Activated T-helper 17 cell treated with anti-CD3 and anti-CD28 coated beads, Interleukin-2, amount 50 U/mL, for 72 hours (primary cell): ENCODE data around the gene WDR73. TPM values are rescaled to one million over a fixed set of nuclear protein-coding genes. Genes with fewer than 3 reads are reported as not detected.

Source experiments
- ATAC-seq: fragments of 150-1000 bp; cut with Tn5 transposase; replicated peaks from 2 replicates; pipeline ENCODE4 v1.10.0; 2021; ENCODE audit warnings: mild to moderate bottlenecking, moderate library complexity
- H3K27ac Mint-ChIP-seq: one replicate; pipeline ENCODE4 v1.8.0; 2022; ENCODE audit warnings: mixed read lengths
- H3K27me3 Mint-ChIP-seq: one replicate; pipeline ENCODE4 v1.8.0; 2022; ENCODE audit warnings: mixed read lengths
- H3K36me3 Mint-ChIP-seq: one replicate; pipeline ENCODE4 v1.8.0; 2022; ENCODE audit warnings: low read depth, mild to moderate bottlenecking, mixed read lengths
- H3K4me1 Mint-ChIP-seq: one replicate; pipeline ENCODE4 v1.8.0; 2022; ENCODE audit warnings: mixed read lengths
- H3K4me3 Mint-ChIP-seq: one replicate; pipeline ENCODE4 v1.8.0; 2022; ENCODE audit warnings: mild to moderate bottlenecking, mixed read lengths
- H3K9me3 Mint-ChIP-seq: one replicate; pipeline ENCODE4 v1.8.0; 2022; ENCODE audit warnings: mixed read lengths
- total RNA-seq, 2 donors: library from RNA; stranded (reverse); gene quantifications; one replicate each; pipeline ENCODE4 v1.2.3, GENCODE V29; 2022

WDR73 gene
- total RNA-seq, 2 donors from 2014 or later, result 14.8 to 22.5 TPM

DNA sequence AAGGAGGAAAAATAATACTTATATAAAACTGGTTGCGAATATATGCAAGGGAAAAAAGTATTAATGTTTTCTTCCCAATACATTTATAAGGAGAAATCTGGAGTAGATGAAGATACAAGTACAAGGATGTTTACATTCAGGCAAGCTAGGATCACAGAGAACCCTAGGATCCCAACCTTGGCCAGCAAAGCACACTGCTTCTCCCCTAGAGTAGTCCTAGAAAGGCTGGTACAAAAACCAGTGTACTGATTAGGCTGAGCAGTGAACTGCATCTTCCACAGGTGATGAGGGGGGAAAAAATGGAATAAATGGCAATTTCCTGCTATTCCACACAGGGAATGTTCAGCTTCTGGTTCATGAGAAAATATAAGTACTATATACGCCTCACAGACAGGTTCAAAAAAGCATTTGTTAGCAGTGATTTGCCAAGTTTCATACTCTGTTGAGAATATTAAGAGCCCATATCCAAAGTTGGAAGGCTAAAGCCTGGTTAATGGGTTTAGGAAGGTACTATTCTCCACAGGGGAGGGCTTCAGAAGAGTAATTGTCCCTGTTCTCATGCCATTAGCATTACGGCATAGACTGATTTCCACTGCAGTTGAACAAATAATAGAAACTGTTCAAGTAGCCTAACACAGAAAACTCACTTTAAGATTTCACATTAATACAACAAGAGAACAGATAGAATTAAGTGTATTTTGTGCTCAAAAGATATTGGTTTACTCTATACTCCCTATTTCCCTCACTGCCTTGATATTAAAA is 14.3 kb upstream of the WDR73 start:
- ATAC-seq, result no peak
- peak overlapping the region; percentile 53 for H3K4me3 Mint-ChIP-seq
- H3K36me3 Mint-ChIP-seq, result peaks cover 93% of the 10 kb centered on the region
- H3K4me1 Mint-ChIP-seq, result peaks cover 43% of the 10 kb centered on the region
- no peaks in the 10 kb centered on the region for H3K27me3 Mint-ChIP-seq
- no peaks in the 10 kb centered on the region for H3K9me3 Mint-ChIP-seq
- H3K27ac Mint-ChIP-seq, result peak overlapping the region; percentile 92

DNA sequence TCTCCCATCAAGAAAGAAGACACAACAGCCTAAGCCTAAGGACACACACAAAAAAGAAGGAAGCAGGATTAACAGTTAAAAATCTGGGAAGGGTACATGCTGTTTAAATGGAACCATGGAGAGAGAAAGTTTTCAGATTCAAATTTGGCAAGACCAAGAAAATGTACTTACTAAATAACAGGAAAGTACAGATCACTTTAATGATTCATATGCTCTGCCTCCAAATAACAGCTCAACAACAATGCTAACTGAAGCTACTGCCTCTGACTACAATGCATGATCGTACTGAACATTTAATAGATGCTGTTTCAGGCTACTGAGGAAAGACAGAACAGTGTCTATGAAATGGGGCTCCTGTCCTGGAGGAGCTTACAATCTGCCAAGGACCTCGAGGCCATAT is 12.3 kb upstream of the WDR73 start:
- Mint-ChIP-seq H3K27ac (peak overlapping the region; percentile 40), H3K36me3 (peaks cover 85% of the 10 kb centered on the region), H3K4me3 (no peak overlapping the region), H3K27me3 (no peaks in the 10 kb centered on the region), H3K4me1 (peaks cover 37% of the 10 kb centered on the region), H3K9me3 (no peaks in the 10 kb centered on the region)
- ATAC-seq, result peak; percentile 26

DNA sequence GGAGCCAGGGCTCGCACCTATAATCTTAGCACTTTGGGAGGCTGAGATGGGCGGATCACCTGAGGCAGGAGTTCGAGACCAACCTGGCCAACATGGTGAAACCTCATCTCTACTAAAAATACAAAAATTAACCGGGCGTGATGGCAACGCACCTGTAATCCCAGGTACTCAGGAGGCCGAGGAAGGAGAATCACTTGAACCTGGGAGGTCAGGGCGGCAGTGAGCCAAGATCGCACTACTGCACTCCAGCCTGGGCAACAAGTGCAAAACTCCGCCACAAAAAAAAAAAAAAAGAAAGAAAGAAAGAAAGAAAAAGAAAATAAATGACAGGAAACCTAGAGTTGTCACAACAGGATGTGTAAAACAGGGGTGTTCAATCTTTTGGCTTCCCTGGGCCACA is 6.9 kb upstream of the WDR73 start:
- Mint-ChIP-seq H3K4me3 (no peak overlapping the region), H3K36me3 (peaks cover 40% of the 10 kb centered on the region), H3K4me1 (peaks cover 7% of the 10 kb centered on the region), H3K27me3 (no peaks in the 10 kb centered on the region), H3K9me3 (no peaks in the 10 kb centered on the region), H3K27ac (no peak overlapping the region)
- ATAC-seq, result no peak

DNA sequence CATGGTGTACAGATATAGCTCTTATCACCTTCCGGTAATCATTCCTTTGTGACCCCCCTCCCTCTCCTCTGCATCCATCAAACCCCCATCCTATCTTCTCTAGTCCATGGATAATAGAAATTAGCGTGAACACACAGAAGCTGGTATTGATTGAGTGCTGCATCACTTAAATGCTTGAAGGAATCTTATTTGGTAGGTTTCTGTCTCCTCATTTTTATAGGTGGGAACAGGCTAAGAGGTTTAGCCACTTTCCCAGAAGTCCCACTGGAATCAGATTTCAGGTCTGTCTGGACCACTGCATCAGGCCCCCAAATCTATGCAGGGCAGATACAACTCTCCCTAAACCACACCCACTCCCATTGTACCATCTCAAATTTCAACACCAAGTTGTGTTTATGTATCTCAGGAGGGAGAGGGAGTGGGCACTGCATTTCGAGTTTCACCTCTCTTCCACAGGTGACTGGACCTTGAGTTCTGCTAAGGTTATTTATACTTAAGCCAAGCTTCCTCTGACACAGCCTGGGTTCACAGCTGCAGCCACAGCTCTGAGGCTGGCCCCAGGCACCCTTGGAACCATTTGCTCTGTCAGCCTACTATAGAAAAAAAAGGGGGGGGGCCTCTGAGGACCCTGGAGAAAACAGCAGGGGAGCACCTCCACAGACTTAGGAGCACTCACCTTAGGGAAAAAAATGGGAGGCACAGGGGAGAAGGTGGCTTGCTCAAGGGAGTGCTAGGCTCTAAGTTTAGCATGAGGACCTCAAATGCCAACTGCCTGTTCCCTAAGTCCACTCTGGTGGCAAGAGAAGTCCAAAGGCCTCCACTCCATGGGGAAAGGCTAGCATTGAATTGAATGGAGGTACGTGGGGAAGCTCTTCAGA is 6.1 kb upstream of the WDR73 start:
- H3K27ac Mint-ChIP-seq, result no peak overlapping the region
- peaks cover 32% of the 10 kb centered on the region for H3K36me3 Mint-ChIP-seq
- no peaks in the 10 kb centered on the region for H3K9me3 Mint-ChIP-seq
- H3K4me3 Mint-ChIP-seq, result no peak overlapping the region
- no peak for ATAC-seq
- H3K4me1 Mint-ChIP-seq, result peaks cover 12% of the 10 kb centered on the region
- no peaks in the 10 kb centered on the region for H3K27me3 Mint-ChIP-seq

DNA sequence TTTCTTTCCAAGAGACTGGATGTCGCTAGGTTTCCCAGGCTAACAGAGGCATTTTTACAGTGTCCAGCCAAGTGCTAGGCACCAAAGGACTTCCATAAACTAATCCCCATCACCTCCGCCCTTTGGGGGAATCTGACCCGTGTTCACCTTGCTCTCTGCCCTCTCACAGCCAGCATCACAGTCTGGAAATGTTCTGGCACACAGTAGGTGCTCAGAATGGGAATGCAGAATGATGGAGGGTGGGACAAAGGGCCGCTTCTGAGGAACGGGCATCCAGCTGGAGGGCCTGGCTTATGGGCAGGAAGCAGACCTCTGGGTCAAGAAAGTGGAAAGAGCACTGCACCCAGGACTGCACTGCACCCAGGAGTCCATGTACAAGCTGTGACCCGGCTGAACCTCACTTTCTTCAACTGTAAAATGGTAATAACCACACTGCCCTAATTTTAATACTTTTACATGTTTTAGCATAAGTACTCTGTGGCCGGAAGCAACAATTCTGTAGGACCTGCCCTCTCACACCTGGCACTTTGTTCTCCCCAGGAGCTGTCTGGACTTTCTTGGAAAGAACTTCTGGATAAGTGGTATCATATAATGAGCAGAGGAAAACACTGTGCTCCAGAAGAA is 4.8 kb upstream of the WDR73 start:
- Mint-ChIP-seq H3K4me3 (peak overlapping the region; percentile 72), H3K27me3 (no peaks in the 10 kb centered on the region), H3K27ac (peak overlapping the region; percentile 6), H3K36me3 (peaks cover 23% of the 10 kb centered on the region), H3K9me3 (no peaks in the 10 kb centered on the region), H3K4me1 (peaks cover 17% of the 10 kb centered on the region)
- ATAC-seq, result no peak

DNA sequence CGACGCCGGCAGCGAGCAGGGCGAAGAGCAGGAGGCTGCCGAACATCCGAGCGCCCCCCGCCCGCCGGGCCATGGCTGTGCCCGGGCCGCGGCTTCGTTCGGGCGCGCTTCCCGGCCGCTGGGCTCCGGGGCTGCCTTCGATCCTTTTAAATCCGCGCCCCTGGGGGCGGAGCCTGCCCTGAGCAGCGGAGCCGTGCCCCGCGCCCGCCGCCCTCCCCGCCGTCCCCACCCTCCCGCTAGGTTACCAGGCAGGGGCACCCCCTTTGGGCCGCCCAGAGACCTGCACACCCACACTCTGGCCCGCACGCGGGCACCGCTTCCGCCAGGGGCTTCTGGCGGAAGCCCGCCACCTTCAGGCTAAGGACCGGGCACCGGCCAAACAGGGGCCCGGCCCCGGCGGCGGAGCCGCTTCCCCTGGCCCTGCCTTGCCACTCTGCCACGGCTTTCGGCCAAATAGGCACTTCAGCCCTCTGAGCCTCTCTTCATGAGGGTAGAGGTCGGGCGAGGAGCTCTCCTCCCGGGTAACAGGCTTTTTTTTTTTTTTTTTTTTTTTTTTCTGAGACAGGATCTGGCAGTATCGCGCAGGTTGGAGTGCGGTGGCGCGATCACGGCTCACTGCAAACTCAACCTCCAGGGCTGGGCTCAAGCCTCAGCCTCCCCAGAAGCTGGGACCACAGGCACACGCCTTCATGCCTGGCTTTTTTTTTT is 4.2 kb upstream of the WDR73 start, which contains the start of gene NMB:
TSS of gene NMB (minus strand) at position 120 of the 708 bp plus-strand sequence. CDS start at position 73, 47 bp downstream.
- H3K27me3 Mint-ChIP-seq, result no peaks in the 10 kb centered on the region
- peak; percentile 71 for ATAC-seq

DNA sequence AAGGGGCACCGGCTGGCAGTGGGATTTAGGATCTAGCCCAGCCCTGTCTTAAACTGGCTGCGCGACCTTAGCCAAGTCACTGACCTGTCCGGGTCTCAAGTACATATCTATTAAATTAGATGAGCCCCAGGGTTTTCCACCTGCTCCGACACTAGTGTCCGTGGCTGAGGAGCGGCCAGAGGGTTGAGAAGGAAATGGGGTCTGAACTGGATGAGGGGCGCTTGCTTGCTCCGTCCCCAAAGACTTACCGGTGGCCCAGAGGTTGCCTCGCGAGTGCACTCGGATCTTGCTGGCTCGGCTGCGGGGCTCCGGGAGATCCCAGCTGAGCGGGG is 3.6 kb upstream of the WDR73 start:
- ATAC-seq, result no peak

More for the DNA sequence above, 4.2 kb upstream of the WDR73 start, which contains the start of gene NMB:
- peaks cover 17% of the 10 kb centered on the region for H3K4me1 Mint-ChIP-seq
- H3K36me3 Mint-ChIP-seq, result peaks cover 24% of the 10 kb centered on the region
- H3K27ac Mint-ChIP-seq, result peak within 1 kb of the TSS; percentile 67
- no peaks in the 10 kb centered on the region for H3K9me3 Mint-ChIP-seq
- H3K4me3 Mint-ChIP-seq, result peak within 1 kb of the TSS; percentile 72

DNA sequence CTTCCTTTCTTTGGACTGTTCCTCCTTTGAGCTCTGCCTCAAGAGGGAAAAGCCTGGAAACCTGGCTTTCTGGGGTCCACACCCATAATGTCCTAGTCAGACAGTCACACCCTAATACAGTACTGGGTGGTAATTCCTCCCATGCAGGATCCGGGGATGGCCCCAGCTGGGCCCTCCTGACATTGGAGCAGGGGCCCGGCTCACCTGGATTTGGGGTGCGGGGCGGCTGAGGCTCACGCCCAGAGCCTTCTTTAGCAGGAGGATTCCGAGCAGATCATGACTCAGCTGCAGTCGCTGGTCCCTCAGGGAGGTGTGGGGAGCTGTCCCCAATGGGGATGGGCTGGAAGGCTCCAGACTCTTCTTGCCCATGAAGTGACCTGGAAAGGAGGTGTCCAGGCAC is 2.9 kb upstream of the WDR73 start:
- Mint-ChIP-seq H3K9me3 (no peaks in the 10 kb centered on the region), H3K4me1 (peaks cover 23% of the 10 kb centered on the region), H3K27ac (peak overlapping the region; percentile 67)

More for the DNA sequence above, 3.6 kb upstream of the WDR73 start:
- Mint-ChIP-seq H3K27ac (peak overlapping the region; percentile 67), H3K4me1 (peaks cover 17% of the 10 kb centered on the region), H3K36me3 (peaks cover 24% of the 10 kb centered on the region), H3K27me3 (no peaks in the 10 kb centered on the region), H3K4me3 (peak overlapping the region; percentile 72), H3K9me3 (no peaks in the 10 kb centered on the region)

GRCh38 chr15:84654689-84655453 is 788 bp upstream of the WDR73 start:
- ATAC-seq, result peak; percentile 59
- Mint-ChIP-seq H3K27ac (peak overlapping the region; percentile 96), H3K36me3 (peaks cover 33% of the 10 kb centered on the region), H3K4me3 (peak overlapping the region; percentile 93), H3K4me1 (peaks cover 30% of the 10 kb centered on the region), H3K9me3 (no peaks in the 10 kb centered on the region), H3K27me3 (no peaks in the 10 kb centered on the region)

More for the DNA sequence above, 2.9 kb upstream of the WDR73 start:
- Mint-ChIP-seq H3K27me3 (no peaks in the 10 kb centered on the region), H3K36me3 (peaks cover 26% of the 10 kb centered on the region), H3K4me3 (peak overlapping the region; percentile 72)
- ATAC-seq, result no peak

DNA sequence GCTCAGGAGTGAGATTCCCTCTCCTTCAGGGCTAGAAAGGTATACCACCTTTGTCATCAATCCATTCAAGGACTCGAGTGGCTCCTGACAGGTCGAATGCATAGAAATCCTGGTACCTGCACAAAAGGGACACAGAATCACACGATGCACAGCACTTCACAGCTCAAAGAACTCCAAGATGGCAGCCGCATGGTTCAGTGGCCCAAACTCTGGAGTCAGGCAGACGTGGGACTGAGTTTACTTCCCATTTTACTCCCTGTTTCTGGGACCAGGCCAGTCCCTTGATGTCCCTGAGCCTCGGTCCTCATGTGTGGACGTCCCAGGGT is 536 bp downstream of the WDR73 start:
- peak overlapping the region; percentile 93 for H3K4me3 Mint-ChIP-seq
- ATAC-seq, result no peak
- peaks cover 46% of the 10 kb centered on the region for H3K36me3 Mint-ChIP-seq
- peak overlapping the region; percentile 96 for H3K27ac Mint-ChIP-seq
- no peaks in the 10 kb centered on the region for H3K9me3 Mint-ChIP-seq
- H3K27me3 Mint-ChIP-seq, result no peaks in the 10 kb centered on the region
- peaks cover 35% of the 10 kb centered on the region for H3K4me1 Mint-ChIP-seq

DNA sequence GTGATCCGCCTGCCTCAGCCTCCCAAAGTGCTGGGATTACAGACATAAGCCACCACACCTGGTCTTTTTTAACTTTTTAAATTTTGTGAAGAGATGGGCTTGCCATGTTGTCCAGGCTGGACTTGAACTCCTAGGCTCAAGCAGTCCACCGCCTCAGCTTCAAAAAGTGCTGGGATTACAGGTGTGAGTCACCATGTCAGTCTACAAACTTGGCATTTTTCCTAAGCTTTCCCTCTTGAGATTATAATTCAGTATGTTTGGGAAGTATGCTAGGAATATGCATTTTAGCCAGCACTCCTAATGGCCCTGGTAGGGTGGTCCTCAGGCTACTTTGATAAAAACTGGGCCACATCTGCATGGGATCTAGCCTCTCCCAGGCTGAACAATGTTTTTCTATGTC is 4.4 kb downstream of the WDR73 start:
- H3K9me3 Mint-ChIP-seq, result no peaks in the 10 kb centered on the region
- no peak overlapping the region for H3K4me3 Mint-ChIP-seq
- H3K36me3 Mint-ChIP-seq, result peaks cover 85% of the 10 kb centered on the region
- no peak overlapping the region for H3K27ac Mint-ChIP-seq
- H3K4me1 Mint-ChIP-seq, result peaks cover 23% of the 10 kb centered on the region
- ATAC-seq, result no peak
- no peaks in the 10 kb centered on the region for H3K27me3 Mint-ChIP-seq

- Mint-ChIP-seq H3K4me3 (no peak overlapping the region), H3K9me3 (no peaks in the 10 kb centered on the region), H3K27ac (peak overlapping the region; percentile 18), H3K36me3 (peaks cover 89% of the 10 kb centered on the region), H3K4me1 (peaks cover 23% of the 10 kb centered on the region), H3K27me3 (no peaks in the 10 kb centered on the region)
- no peak for ATAC-seq
These were observed 5.5 kb downstream of the WDR73 start for GRCh38 chr15:84648539-84648938.

DNA sequence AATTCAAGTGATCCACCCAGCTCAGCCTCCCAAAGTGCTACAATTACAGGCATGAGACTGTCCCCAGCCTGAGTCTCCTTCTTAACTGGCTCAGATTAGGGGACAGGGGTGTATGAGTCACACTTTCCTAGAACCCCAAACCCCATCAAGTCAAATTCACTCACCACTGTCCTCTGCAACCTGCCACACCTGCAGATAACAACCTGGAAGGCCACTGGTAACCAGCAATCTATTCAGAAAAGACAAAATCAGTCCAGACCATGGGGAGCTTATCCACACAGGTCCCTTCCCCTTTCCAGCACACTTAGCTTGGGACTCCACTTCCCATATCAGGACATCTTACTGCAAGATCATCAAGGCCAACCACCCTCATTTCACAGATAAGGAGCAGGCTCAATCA is 6.4 kb downstream of the WDR73 start:
- peak; percentile 49 for ATAC-seq
- Mint-ChIP-seq H3K27ac (peak overlapping the region; percentile 18), H3K4me1 (peaks cover 23% of the 10 kb centered on the region), H3K27me3 (no peaks in the 10 kb centered on the region), H3K4me3 (no peak overlapping the region), H3K36me3 (peaks cover 97% of the 10 kb centered on the region), H3K9me3 (no peaks in the 10 kb centered on the region)
